Activated naive CD8-positive, alpha-beta T cell treated with anti-CD3 and anti-CD28 coated beads, Interleukin-2, amount 50 U/mL, for 24 hours (primary cell): ENCODE measurements around the gene OBSCN.

Experiments
- ATAC-seq: fragments of 150-1000 bp; cut with Tn5 transposase; one replicate; pipeline ENCODE4 v1.10.0; 2021
- DNase-seq: peaks from one replicate; pipeline ENCODE4 v3.0.0; 2021
- H3K27ac Mint-ChIP-seq: one replicate; pipeline ENCODE4 v1.8.0; 2021; ENCODE audit warnings: mild to moderate bottlenecking, mixed read lengths
- H3K27me3 Mint-ChIP-seq: one replicate; pipeline ENCODE4 v1.8.0; 2021; ENCODE audit warnings: mixed read lengths
- H3K36me3 Mint-ChIP-seq: one replicate; pipeline ENCODE4 v1.8.0; 2021; ENCODE audit warnings: low read depth, mixed read lengths
- H3K4me1 Mint-ChIP-seq: one replicate; pipeline ENCODE4 v1.8.0; 2021; ENCODE audit warnings: mixed read lengths
- H3K4me3 Mint-ChIP-seq: one replicate; pipeline ENCODE4 v1.8.0; 2021; ENCODE audit warnings: mild to moderate bottlenecking, moderate library complexity, mixed read lengths
- H3K9me3 Mint-ChIP-seq: one replicate; pipeline ENCODE4 v1.8.0; 2021; ENCODE audit warnings: mixed read lengths

Gene OBSCN

DNA sequence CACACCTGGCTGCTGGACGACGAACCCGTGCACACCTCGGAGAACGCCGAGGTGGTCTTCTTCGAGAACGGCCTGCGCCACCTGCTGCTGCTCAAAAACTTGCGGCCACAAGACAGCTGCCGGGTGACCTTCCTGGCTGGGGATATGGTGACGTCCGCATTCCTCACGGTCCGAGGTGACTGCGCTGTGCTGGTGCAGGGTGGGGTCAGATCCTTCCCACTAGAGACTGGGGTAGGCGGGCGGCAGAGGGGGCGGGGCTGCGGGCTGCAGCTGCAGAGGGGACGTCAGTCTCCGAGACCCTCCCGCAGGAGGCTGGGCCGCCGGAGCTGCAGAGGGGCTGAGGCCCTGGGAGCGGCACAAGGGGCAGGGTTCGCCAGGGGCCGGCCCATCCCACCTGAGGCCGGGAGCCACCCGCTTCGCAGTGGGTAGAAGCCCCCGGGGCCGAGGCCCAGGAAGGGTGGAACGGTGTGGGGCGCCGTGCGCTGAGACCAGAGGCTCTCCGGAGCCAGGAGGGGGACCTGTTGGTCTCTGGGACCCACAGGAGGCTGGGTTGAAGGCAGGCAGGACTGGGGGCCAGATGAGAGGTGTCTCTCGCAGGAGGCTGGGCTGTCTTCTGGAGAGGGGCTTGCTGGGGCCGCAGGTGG, 108.2 kb downstream of the OBSCN start:
- Mint-ChIP-seq H3K4me1 (no peaks in the 10 kb centered on the region), H3K27me3 (no peaks in the 10 kb centered on the region), H3K4me3 (no peak overlapping the region), H3K27ac (no peak overlapping the region), H3K9me3 (peaks cover 5% of the 10 kb centered on the region), H3K36me3 (peaks cover 4% of the 10 kb centered on the region)
- DNase-seq, result no peak
- ATAC-seq, result no peak

DNA sequence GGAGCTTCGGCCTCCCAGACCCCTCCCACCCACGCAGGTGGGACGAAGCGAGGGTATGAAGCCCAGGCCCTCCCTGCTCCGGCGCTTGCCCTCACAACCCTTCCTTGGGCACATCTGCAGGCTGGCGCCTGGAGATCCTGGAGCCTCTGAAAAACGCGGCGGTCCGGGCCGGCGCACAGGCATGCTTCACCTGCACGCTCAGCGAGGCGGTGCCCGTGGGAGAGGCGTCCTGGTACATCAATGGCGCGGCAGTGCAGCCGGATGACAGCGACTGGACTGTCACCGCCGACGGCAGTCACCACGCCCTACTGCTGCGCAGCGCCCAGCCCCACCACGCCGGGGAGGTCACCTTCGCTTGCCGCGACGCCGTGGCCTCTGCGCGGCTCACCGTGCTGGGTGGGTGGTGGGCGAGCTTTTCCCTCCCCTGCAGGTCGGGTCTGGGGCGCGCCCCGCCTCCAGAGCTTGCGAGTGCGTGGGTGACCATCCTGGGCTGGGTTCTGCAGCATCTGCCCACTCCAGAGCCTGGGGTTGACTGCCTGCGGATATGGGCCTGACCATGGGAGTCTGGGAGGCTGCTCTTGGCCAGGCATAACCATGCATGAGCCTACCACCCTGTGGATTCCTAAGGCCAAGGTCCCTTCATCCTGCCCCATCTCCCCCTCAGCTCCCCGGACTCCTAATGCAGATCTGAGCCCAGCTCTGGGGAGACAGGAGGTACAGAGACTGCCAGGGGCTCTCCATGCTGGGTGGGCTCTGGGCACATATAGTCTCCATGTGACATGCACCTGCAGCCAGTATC, 108.9 kb downstream of the OBSCN start:
- no peak overlapping the region for H3K27ac Mint-ChIP-seq
- DNase-seq (no peak), ATAC-seq (no peak)
- peaks cover 5% of the 10 kb centered on the region for H3K9me3 Mint-ChIP-seq
- H3K36me3 Mint-ChIP-seq, result peaks cover 4% of the 10 kb centered on the region
- H3K4me1 Mint-ChIP-seq, result no peaks in the 10 kb centered on the region
- H3K4me3 Mint-ChIP-seq, result no peak overlapping the region
- no peaks in the 10 kb centered on the region for H3K27me3 Mint-ChIP-seq

DNA sequence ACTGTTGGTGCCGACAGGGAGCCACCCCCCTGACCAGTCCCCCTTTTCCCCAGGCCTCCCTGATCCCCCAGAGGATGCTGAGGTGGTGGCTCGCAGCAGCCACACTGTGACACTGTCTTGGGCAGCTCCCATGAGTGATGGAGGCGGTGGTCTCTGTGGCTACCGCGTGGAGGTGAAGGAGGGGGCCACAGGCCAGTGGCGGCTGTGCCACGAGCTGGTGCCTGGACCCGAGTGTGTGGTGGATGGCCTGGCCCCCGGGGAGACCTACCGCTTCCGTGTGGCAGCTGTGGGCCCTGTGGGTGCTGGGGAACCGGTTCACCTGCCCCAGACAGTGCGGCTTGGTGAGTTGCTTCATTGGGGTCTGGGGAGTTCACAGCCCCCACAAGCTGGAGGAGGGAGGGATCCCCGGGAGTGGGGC, 109.6 kb downstream of the OBSCN start:
- ATAC-seq (no peak), DNase-seq (no peak)
- H3K4me1 Mint-ChIP-seq, result no peaks in the 10 kb centered on the region
- H3K27me3 Mint-ChIP-seq, result no peaks in the 10 kb centered on the region
- H3K9me3 Mint-ChIP-seq, result peaks cover 5% of the 10 kb centered on the region
- no peak overlapping the region for H3K4me3 Mint-ChIP-seq
- no peak overlapping the region for H3K27ac Mint-ChIP-seq
- peaks cover 4% of the 10 kb centered on the region for H3K36me3 Mint-ChIP-seq

DNA sequence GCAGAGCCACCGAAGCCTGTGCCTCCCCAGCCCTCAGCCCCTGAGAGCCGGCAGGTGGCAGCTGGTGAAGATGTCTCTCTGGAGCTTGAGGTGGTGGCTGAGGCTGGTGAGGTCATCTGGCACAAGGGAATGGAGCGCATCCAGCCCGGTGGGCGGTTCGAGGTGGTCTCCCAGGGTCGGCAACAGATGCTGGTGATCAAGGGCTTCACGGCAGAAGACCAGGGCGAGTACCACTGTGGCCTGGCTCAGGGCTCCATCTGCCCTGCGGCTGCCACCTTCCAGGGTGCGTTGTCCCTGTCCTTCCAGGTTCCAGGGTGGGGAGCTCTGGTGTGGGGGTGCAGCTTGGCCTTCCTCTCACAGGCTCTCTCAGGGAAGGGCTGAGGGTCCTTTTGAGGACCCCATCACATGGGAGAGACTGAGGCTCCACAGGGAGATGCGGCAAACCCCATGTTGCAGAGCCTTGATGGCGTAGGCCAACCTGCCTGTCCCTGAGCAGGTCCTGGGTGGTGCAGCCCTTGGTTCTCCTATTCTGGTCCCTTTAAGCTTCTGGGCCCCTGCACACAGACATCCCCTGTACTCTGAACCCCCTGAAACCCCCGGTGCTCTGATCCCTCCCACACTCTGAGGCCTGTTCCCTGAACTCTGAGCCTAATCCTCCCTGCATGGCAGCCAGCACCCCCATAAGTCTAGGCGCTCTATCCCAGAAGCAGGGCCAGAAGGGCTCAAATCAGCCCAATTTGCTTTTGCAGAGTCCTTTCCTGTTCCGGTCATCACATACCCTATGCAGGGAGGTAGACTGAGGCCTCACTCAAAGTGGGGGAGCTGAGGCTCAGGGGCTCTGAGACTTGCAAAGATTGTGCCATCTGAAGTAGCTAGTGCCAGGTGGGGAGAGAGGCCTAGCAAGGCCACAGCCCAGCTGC, 110.3 kb downstream of the OBSCN start:
- no peaks in the 10 kb centered on the region for H3K9me3 Mint-ChIP-seq

DNA sequence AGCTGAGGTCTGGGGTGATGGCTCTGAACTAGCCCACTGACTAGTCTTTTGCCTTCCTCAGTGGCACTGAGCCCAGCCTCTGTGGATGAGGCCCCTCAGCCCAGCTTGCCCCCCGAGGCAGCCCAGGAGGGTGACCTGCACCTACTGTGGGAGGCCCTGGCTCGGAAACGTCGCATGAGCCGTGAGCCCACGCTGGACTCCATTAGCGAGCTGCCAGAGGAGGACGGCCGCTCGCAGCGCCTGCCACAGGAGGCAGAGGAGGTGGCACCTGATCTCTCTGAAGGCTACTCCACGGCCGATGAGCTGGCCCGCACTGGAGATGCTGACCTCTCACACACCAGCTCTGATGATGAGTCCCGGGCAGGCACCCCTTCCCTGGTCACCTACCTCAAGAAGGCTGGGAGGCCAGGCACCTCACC, 111.0 kb downstream of the OBSCN start:
- no peak overlapping the region for H3K27ac Mint-ChIP-seq
- H3K4me3 Mint-ChIP-seq, result no peak overlapping the region
- H3K9me3 Mint-ChIP-seq, result no peaks in the 10 kb centered on the region
- ATAC-seq, result no peak
- no peak for DNase-seq
- no peaks in the 10 kb centered on the region for H3K36me3 Mint-ChIP-seq
- H3K27me3 Mint-ChIP-seq, result no peaks in the 10 kb centered on the region
- H3K4me1 Mint-ChIP-seq, result no peaks in the 10 kb centered on the region

More for the DNA sequence above, 110.3 kb downstream of the OBSCN start:
- no peak for DNase-seq
- Mint-ChIP-seq H3K36me3 (no peaks in the 10 kb centered on the region), H3K27me3 (no peaks in the 10 kb centered on the region), H3K4me3 (no peak overlapping the region), H3K27ac (no peak overlapping the region), H3K4me1 (no peaks in the 10 kb centered on the region)
- ATAC-seq, result no peak

DNA sequence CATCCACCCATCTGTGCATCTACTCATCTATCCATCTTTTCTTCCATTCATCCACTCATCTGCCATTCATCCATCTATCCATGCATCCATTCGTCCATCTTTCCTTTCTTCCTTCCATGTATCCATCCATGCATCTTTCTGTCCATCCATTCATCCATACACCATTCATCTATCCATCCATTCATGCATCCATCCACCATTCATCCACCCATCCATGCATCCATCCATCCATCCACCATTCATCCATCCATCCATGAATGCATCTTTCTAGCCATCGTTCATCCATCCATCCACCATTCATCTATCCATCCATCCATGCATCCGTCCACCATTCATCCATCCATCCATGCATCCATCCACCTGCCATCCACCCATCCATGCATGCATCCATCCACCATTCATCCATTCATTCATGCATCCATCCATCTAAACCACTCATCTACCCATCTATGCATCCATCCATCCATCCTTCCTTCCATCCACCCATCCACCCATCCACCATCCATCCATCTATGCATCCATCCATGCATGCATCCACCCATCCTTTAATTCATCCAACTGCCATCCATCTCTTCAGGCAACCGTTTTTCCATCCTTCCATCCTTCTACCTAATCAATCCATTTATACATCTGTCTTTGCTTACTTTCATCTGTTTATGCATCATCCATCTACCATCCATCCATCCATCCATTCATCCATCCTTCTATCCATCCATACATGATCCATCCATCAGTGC, 111.7 kb downstream of the OBSCN start:
- Mint-ChIP-seq H3K4me1 (no peaks in the 10 kb centered on the region), H3K4me3 (no peak overlapping the region), H3K36me3 (no peaks in the 10 kb centered on the region), H3K9me3 (no peaks in the 10 kb centered on the region), H3K27ac (no peak overlapping the region), H3K27me3 (no peaks in the 10 kb centered on the region)
- ATAC-seq (no peak), DNase-seq (no peak)

DNA sequence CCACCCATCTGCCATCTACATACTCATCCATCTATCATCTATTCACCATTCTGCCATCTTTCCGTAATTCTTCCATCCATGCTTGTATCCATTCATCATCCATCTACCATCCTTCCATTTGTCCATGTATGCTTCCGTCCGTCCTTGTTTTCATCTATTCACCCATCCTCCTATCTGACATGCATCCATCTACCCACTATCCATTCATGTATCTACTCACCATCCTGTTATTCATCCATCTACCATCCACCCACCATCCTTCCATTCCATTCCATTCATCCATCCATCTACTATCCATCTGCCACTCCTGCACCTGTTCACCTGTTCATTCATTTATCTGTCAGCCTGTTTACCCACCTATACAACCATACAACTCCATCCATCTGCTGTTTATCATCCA, 112.5 kb downstream of the OBSCN start:
- ATAC-seq, result no peak
- Mint-ChIP-seq H3K27me3 (no peaks in the 10 kb centered on the region), H3K4me3 (no peak overlapping the region), H3K4me1 (no peaks in the 10 kb centered on the region), H3K9me3 (no peaks in the 10 kb centered on the region), H3K36me3 (no peaks in the 10 kb centered on the region), H3K27ac (no peak overlapping the region)
- DNase-seq, result no peak

DNA sequence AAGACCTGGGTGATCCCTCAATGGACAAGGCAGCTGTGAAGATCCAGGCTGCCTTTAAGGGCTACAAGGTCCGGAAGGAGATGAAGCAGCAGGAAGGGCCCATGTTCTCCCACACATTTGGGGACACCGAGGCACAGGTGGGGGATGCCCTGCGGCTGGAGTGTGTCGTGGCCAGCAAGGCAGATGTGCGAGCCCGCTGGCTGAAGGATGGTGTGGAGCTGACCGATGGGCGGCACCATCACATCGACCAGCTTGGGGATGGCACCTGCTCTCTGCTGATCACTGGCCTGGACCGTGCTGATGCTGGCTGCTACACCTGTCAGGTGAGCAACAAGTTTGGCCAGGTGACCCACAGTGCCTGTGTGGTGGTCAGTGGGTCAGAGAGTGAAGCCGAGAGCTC, 113.6 kb downstream of the OBSCN start:
- H3K9me3 Mint-ChIP-seq, result no peaks in the 10 kb centered on the region
- ATAC-seq (no peak), DNase-seq (no peak)
- no peak overlapping the region for H3K4me3 Mint-ChIP-seq
- peaks cover 2% of the 10 kb centered on the region for H3K36me3 Mint-ChIP-seq
- H3K4me1 Mint-ChIP-seq, result no peaks in the 10 kb centered on the region
- H3K27ac Mint-ChIP-seq, result no peak overlapping the region
- no peaks in the 10 kb centered on the region for H3K27me3 Mint-ChIP-seq

DNA sequence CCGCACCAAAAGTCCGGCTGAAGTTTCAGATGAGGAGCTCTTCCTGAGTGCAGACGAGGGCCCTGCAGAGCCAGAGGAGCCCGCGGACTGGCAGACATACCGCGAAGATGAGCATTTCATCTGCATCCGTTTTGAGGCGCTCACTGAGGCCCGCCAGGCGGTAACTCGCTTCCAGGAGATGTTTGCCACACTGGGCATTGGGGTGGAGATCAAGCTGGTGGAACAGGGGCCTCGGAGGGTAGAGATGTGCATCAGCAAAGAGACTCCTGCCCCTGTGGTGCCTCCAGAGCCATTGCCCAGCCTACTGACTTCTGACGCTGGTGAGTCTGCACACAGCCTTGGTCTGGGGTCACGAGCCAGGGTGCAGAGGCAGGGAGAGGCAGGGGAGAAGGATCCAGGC, 114.1 kb downstream of the OBSCN start:
- Mint-ChIP-seq H3K27me3 (no peaks in the 10 kb centered on the region), H3K36me3 (peaks cover 2% of the 10 kb centered on the region), H3K4me1 (no peaks in the 10 kb centered on the region), H3K4me3 (no peak overlapping the region), H3K27ac (no peak overlapping the region), H3K9me3 (no peaks in the 10 kb centered on the region)
- ATAC-seq (no peak), DNase-seq (no peak)

DNA sequence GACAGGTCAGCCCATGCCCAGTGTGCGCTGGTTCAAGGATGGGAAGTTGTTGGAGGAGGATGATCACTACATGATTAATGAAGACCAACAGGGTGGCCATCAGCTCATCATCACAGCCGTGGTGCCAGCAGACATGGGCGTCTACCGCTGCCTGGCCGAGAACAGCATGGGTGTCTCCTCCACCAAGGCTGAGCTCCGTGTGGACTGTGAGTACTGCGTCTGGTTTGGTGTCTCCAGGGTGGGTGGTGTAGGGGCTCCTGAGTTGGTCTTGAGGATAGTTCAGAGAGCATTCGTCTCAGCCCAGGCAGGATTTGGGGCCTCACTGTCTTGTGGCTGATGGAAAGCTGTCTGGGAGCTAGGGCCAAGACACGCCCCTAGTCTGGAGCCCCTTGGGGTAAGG, 115.6 kb downstream of the OBSCN start:
- Mint-ChIP-seq H3K4me1 (no peaks in the 10 kb centered on the region), H3K27ac (no peak overlapping the region), H3K4me3 (no peak overlapping the region), H3K27me3 (no peaks in the 10 kb centered on the region), H3K9me3 (no peaks in the 10 kb centered on the region), H3K36me3 (peaks cover 2% of the 10 kb centered on the region)
- DNase-seq, result no peak
- ATAC-seq, result no peak

DNA sequence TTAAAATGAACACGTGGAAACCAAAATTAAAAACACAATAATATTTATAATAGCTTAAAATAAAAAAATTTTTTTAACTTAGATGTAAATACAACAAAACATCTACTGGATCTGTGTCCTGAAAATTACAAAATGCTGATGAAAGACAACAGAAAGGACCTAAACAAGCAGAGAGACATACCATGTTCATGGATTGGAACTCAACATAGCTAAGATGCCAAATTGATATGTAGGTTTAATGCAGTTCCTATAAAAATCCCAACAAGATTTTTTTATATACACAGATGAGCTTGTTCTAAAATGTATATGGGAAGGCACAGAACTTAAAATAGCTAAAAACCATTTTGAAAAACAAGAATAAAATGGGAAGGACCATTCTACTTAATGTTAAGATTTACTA, 117.4 kb downstream of the OBSCN start:
- ATAC-seq (no peak), DNase-seq (no peak)
- no peak overlapping the region for H3K4me3 Mint-ChIP-seq
- H3K36me3 Mint-ChIP-seq, result peaks cover 2% of the 10 kb centered on the region
- H3K9me3 Mint-ChIP-seq, result no peaks in the 10 kb centered on the region
- H3K27me3 Mint-ChIP-seq, result no peaks in the 10 kb centered on the region
- no peak overlapping the region for H3K27ac Mint-ChIP-seq
- no peaks in the 10 kb centered on the region for H3K4me1 Mint-ChIP-seq

DNA sequence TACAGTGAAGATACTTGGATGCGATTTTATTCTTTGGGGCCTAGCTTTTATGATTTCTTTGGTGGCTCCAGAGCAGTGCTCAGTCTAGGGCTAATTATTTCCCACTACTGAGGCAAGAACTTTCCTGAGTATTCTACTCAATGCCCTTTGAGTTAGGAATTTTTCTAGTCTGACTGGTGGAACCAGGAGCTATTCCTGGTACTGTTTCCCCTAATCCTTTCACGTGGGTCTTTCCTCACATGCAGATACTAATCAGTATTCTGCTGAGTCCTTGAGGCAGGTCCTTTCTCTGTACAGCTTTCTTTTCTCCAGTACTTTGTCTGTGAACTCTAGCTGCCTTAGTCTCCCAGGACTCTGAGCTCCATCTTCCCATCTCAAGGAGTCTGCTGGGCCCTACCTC, 122.0 kb downstream of the OBSCN start:
- no peaks in the 10 kb centered on the region for H3K9me3 Mint-ChIP-seq
- H3K27me3 Mint-ChIP-seq, result no peaks in the 10 kb centered on the region
- H3K4me1 Mint-ChIP-seq, result no peaks in the 10 kb centered on the region
- no peak for DNase-seq
- no peak for ATAC-seq
- H3K27ac Mint-ChIP-seq, result no peak overlapping the region
- H3K36me3 Mint-ChIP-seq, result peaks cover 2% of the 10 kb centered on the region
- no peak overlapping the region for H3K4me3 Mint-ChIP-seq

DNA sequence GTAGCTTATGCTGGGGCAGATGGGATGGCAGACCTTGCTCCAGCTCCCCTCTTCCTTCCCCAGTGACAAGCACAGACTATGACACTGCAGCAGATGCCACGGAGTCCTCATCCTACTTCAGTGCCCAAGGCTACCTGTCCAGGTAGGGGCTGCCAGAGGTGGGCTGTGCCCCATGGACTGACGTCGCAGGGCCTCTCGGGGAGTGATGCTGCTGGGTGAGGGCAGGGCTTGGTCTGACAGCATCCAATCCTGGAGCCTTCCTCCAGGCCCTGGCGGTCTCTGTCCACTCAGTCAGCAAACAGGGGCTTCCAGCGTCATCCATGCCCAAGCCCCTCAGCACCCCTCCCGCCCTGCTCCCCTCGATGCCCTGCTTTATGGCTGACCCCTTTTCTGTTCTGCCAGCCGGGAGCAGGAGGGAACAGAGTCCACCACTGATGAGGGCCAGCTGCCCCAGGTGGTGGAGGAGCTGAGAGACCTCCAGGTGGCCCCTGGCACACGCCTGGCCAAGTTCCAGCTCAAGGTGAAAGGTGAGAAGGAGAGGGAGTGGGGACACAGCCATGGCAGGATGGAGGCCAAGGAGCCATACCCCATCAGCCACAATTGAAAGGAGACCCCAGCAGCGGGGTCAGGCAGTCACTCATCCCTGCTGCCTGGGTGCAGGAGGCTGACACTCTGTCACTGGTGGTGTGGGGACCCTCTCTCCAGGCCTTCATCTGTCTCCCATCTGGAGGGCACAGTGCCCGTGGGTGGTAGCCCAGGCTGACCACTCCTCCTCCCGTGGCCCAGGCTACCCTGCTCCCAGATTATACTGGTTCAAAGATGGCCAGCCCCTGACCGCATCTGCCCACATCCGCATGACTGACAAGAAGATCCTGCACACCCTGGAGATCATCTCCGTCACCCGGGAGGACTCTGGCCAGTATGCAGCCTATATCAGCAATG, 125.2 kb downstream of the OBSCN start:
- DNase-seq, result no peak
- H3K4me1 Mint-ChIP-seq, result no peaks in the 10 kb centered on the region
- H3K9me3 Mint-ChIP-seq, result no peaks in the 10 kb centered on the region
- ATAC-seq, result peak; percentile 12
- H3K36me3 Mint-ChIP-seq, result no peaks in the 10 kb centered on the region
- H3K4me3 Mint-ChIP-seq, result no peak overlapping the region
- no peak overlapping the region for H3K27ac Mint-ChIP-seq
- H3K27me3 Mint-ChIP-seq, result no peaks in the 10 kb centered on the region
